Breast epithelium (tissue), 3 donors: Measurements from ENCODE around the gene SLC6A18.

Experiments
- POLR2AphosphoS5 ChIP-seq, 3 donors: sonication (generic); formaldehyde crosslinking; IDR thresholded peaks; one replicate each; pipeline ENCODE4 v1.6.1; 2017; ENCODE audit warnings: antibody characterized with exemption in 3 of 3
- TF ChIP-seq, protein P1 (sequence below), 3 donors: fragments of 450-650 bp; IDR thresholded peaks; one replicate each; pipeline ENCODE4 v1.5.1; 2016 to 2017; ENCODE audit warnings: antibody characterized with exemption in 3 of 3, mild to moderate bottlenecking in 3 of 3, moderate library complexity in 3 of 3

- no peak for TF ChIP-seq POLR2AphosphoS5 (IDR thresholded peaks at IDR 0.05)
- TF ChIP-seq, protein P1, sequence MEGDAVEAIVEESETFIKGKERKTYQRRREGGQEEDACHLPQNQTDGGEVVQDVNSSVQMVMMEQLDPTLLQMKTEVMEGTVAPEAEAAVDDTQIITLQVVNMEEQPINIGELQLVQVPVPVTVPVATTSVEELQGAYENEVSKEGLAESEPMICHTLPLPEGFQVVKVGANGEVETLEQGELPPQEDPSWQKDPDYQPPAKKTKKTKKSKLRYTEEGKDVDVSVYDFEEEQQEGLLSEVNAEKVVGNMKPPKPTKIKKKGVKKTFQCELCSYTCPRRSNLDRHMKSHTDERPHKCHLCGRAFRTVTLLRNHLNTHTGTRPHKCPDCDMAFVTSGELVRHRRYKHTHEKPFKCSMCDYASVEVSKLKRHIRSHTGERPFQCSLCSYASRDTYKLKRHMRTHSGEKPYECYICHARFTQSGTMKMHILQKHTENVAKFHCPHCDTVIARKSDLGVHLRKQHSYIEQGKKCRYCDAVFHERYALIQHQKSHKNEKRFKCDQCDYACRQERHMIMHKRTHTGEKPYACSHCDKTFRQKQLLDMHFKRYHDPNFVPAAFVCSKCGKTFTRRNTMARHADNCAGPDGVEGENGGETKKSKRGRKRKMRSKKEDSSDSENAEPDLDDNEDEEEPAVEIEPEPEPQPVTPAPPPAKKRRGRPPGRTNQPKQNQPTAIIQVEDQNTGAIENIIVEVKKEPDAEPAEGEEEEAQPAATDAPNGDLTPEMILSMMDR (IDR thresholded peaks at IDR 0.05): no peak
Measured at GRCh38 chr5:1200495-1201326, 24.5 kb upstream of the SLC6A18 start.
